Stimulated activated effector memory CD8-positive, alpha-beta T cell treated with anti-CD3 and anti-CD28 coated beads, Interleukin-12 subunit alpha, Interleukin-12 subunit beta, amount 100 ng/mL, for 72 hours (primary cell): ENCODE results near the gene CDKN2B-AS1.

Source experiments
- ATAC-seq: fragments of 150-1000 bp; cut with Tn5 transposase; 2 replicates; pipeline ENCODE4 v1.10.0; 2021
- DNase-seq, 2 donors: peaks; one replicate each; pipeline ENCODE4 v3.0.0; 2021 to 2022; ENCODE audit warnings: low spot score in 2 of 2
- H3K27ac Mint-ChIP-seq: one replicate; pipeline ENCODE4 v1.8.0; 2022; ENCODE audit warnings: mild to moderate bottlenecking, mixed read lengths
- H3K36me3 Mint-ChIP-seq: one replicate; pipeline ENCODE4 v1.8.0; 2022; ENCODE audit warnings: mild to moderate bottlenecking, mixed read lengths
- H3K4me1 Mint-ChIP-seq: one replicate; pipeline ENCODE4 v1.8.0; 2022; ENCODE audit warnings: mixed read lengths
- H3K4me3 Mint-ChIP-seq: one replicate; pipeline ENCODE4 v1.8.0; 2022; ENCODE audit warnings: mild to moderate bottlenecking, mixed read lengths
- H3K9me3 Mint-ChIP-seq: one replicate; pipeline ENCODE4 v1.8.0; 2022; ENCODE audit warnings: mixed read lengths

Gene CDKN2B-AS1

GRCh38 chr9:22120159-22120549, 125.6 kb downstream of the CDKN2B-AS1 start:
- DNase-seq (no peak), ATAC-seq (no peak)
- H3K4me3 Mint-ChIP-seq, result no peak overlapping the region
- no peaks in the 10 kb centered on the region for H3K9me3 Mint-ChIP-seq
- no peaks in the 10 kb centered on the region for H3K4me1 Mint-ChIP-seq
- no peak overlapping the region for H3K27ac Mint-ChIP-seq
- no peaks in the 10 kb centered on the region for H3K36me3 Mint-ChIP-seq

GRCh38 chr9:22120595-22120994, 126.0 kb downstream of the CDKN2B-AS1 start:
- H3K27ac Mint-ChIP-seq, result no peak overlapping the region
- no peak for DNase-seq
- no peak overlapping the region for H3K4me3 Mint-ChIP-seq
- ATAC-seq, result no peak
- H3K9me3 Mint-ChIP-seq, result no peaks in the 10 kb centered on the region
- H3K36me3 Mint-ChIP-seq, result no peaks in the 10 kb centered on the region
- no peaks in the 10 kb centered on the region for H3K4me1 Mint-ChIP-seq

GRCh38 chr9:22124263-22125011, 129.8 kb downstream of the CDKN2B-AS1 start:
- H3K36me3 Mint-ChIP-seq, result no peaks in the 10 kb centered on the region
- no peaks in the 10 kb centered on the region for H3K4me1 Mint-ChIP-seq
- H3K4me3 Mint-ChIP-seq, result no peak overlapping the region
- no peaks in the 10 kb centered on the region for H3K9me3 Mint-ChIP-seq
- DNase-seq (no peak), ATAC-seq (no peak)
- no peak overlapping the region for H3K27ac Mint-ChIP-seq

GRCh38 chr9:22129133-22129532, 134.5 kb downstream of the CDKN2B-AS1 start:
- ATAC-seq, result no peak
- H3K4me3 Mint-ChIP-seq, result no peak overlapping the region
- no peak for DNase-seq
- no peaks in the 10 kb centered on the region for H3K4me1 Mint-ChIP-seq
- no peaks in the 10 kb centered on the region for H3K36me3 Mint-ChIP-seq
- no peaks in the 10 kb centered on the region for H3K9me3 Mint-ChIP-seq
- no peak overlapping the region for H3K27ac Mint-ChIP-seq

GRCh38 chr9:22129633-22130032, 135.0 kb downstream of the CDKN2B-AS1 start:
- Mint-ChIP-seq H3K27ac (no peak overlapping the region), H3K36me3 (no peaks in the 10 kb centered on the region), H3K9me3 (no peaks in the 10 kb centered on the region)

GRCh38 chr9:22131817-22132216, 137.2 kb downstream of the CDKN2B-AS1 start:
- ATAC-seq (no peak), DNase-seq (no peak)
- H3K36me3 Mint-ChIP-seq, result no peaks in the 10 kb centered on the region
- no peaks in the 10 kb centered on the region for H3K9me3 Mint-ChIP-seq
- H3K27ac Mint-ChIP-seq, result no peak overlapping the region
- H3K4me3 Mint-ChIP-seq, result no peak overlapping the region
- H3K4me1 Mint-ChIP-seq, result peaks cover 5% of the 10 kb centered on the region

More at GRCh38 chr9:22129633-22130032, 135.0 kb downstream of the CDKN2B-AS1 start:
- Mint-ChIP-seq H3K4me3 (no peak overlapping the region), H3K4me1 (no peaks in the 10 kb centered on the region)
- ATAC-seq (no peak), DNase-seq (no peak)

- DNase-seq (no peak), ATAC-seq (no peak)
- peaks cover 5% of the 10 kb centered on the region for H3K4me1 Mint-ChIP-seq
- H3K9me3 Mint-ChIP-seq, result no peaks in the 10 kb centered on the region
- H3K4me3 Mint-ChIP-seq, result no peak overlapping the region
- H3K36me3 Mint-ChIP-seq, result no peaks in the 10 kb centered on the region
- no peak overlapping the region for H3K27ac Mint-ChIP-seq
These were observed 139.8 kb downstream of the CDKN2B-AS1 start for GRCh38 chr9:22134390-22134789.

GRCh38 chr9:22136461-22137096, 142.0 kb downstream of the CDKN2B-AS1 start:
- peaks cover 5% of the 10 kb centered on the region for H3K4me1 Mint-ChIP-seq
- no peak overlapping the region for H3K27ac Mint-ChIP-seq
- H3K36me3 Mint-ChIP-seq, result no peaks in the 10 kb centered on the region
- no peak overlapping the region for H3K4me3 Mint-ChIP-seq
- no peaks in the 10 kb centered on the region for H3K9me3 Mint-ChIP-seq
- no peak for ATAC-seq
- no peak for DNase-seq

GRCh38 chr9:22138956-22139660, 144.5 kb downstream of the CDKN2B-AS1 start:
- H3K36me3 Mint-ChIP-seq, result no peaks in the 10 kb centered on the region
- H3K9me3 Mint-ChIP-seq, result no peaks in the 10 kb centered on the region
- H3K4me1 Mint-ChIP-seq, result peaks cover 5% of the 10 kb centered on the region
- ATAC-seq (no peak), DNase-seq (no peak)
- no peak overlapping the region for H3K27ac Mint-ChIP-seq
- no peak overlapping the region for H3K4me3 Mint-ChIP-seq

GRCh38 chr9:22141908-22142307, 147.3 kb downstream of the CDKN2B-AS1 start:
- no peak overlapping the region for H3K27ac Mint-ChIP-seq
- no peak overlapping the region for H3K4me3 Mint-ChIP-seq
- H3K9me3 Mint-ChIP-seq, result no peaks in the 10 kb centered on the region
- no peaks in the 10 kb centered on the region for H3K36me3 Mint-ChIP-seq
- H3K4me1 Mint-ChIP-seq, result peaks cover 3% of the 10 kb centered on the region
- DNase-seq (no peak), ATAC-seq (no peak)

GRCh38 chr9:22142671-22143070, 148.1 kb downstream of the CDKN2B-AS1 start:
- no peak overlapping the region for H3K4me3 Mint-ChIP-seq
- H3K36me3 Mint-ChIP-seq, result no peaks in the 10 kb centered on the region
- no peak for DNase-seq
- no peak for ATAC-seq
- H3K27ac Mint-ChIP-seq, result no peak overlapping the region
- H3K4me1 Mint-ChIP-seq, result peaks cover 9% of the 10 kb centered on the region
- H3K9me3 Mint-ChIP-seq, result no peaks in the 10 kb centered on the region

GRCh38 chr9:22143799-22144625, 149.4 kb downstream of the CDKN2B-AS1 start:
- Mint-ChIP-seq H3K27ac (no peak overlapping the region), H3K4me3 (no peak overlapping the region), H3K4me1 (peaks cover 22% of the 10 kb centered on the region), H3K36me3 (no peaks in the 10 kb centered on the region), H3K9me3 (no peaks in the 10 kb centered on the region)
- no peak for ATAC-seq
- DNase-seq, result no peak

GRCh38 chr9:22146604-22147003, 152.0 kb downstream of the CDKN2B-AS1 start:
- no peaks in the 10 kb centered on the region for H3K36me3 Mint-ChIP-seq
- DNase-seq, result no peak
- H3K9me3 Mint-ChIP-seq, result no peaks in the 10 kb centered on the region
- H3K4me3 Mint-ChIP-seq, result no peak overlapping the region
- peak; percentile 26 for ATAC-seq
- H3K4me1 Mint-ChIP-seq, result peaks cover 22% of the 10 kb centered on the region
- no peak overlapping the region for H3K27ac Mint-ChIP-seq

GRCh38 chr9:22147813-22148527, 153.4 kb downstream of the CDKN2B-AS1 start:
- DNase-seq, result no peak

GRCh38 chr9:22148528-22148875, 153.9 kb downstream of the CDKN2B-AS1 start:
- no peak overlapping the region for H3K27ac Mint-ChIP-seq
- ATAC-seq, result no peak
- H3K4me3 Mint-ChIP-seq, result no peak overlapping the region

More at GRCh38 chr9:22147813-22148527, 153.4 kb downstream of the CDKN2B-AS1 start:
- Mint-ChIP-seq H3K4me3 (no peak overlapping the region), H3K9me3 (no peaks in the 10 kb centered on the region), H3K36me3 (no peaks in the 10 kb centered on the region), H3K27ac (no peak overlapping the region), H3K4me1 (peaks cover 22% of the 10 kb centered on the region)
- ATAC-seq, result peak; percentile 100

More at GRCh38 chr9:22148528-22148875, 153.9 kb downstream of the CDKN2B-AS1 start:
- Mint-ChIP-seq H3K9me3 (no peaks in the 10 kb centered on the region), H3K36me3 (no peaks in the 10 kb centered on the region), H3K4me1 (peaks cover 22% of the 10 kb centered on the region)
- no peak for DNase-seq
